Stimulated activated naive CD4-positive, alpha-beta T cell (primary cell): ENCODE data around the gene SECISBP2.

Experiments
- DNase-seq, 6 experiments: peaks; one replicate each; lab custom pipeline; 2025; lab: John Stamatoyannopoulos, UW

The SECISBP2 gene

GRCh38 chr9:89347651-89348050 lies 29.4 kb downstream of the SECISBP2 start:
- DNase-seq, result no peak

GRCh38 chr9:89349607-89350006 lies 31.3 kb downstream of the SECISBP2 start:
- DNase-seq, result no peak

DNA sequence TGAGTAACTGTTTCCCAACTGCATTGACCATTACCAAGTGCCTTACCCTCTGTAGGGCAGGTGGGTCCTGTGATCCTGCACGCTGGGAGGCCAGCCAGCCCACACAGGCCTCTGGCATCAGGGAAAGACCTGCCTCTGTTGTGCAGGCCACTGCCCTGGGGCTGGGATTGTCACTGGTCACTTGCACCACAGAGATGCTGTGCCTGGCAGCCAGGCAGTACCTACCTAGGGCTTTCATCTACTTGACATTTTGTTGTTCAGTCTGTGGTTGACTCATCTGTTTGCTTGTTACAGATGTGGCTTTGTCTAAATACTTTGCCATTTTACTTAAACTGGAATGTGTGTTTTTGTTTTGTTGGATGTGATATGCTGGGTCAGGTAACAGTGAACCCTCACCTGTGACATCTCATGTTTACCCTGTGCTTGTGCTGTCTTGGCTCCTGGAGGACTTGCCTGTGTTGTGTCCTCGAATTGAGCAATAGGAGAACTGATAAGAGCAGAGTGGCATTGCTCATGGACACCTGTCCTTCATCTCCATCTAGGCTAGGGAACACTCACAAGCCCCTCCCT lies 32.8 kb downstream of the SECISBP2 start:
- DNase-seq, result no peak

- DNase-seq, result no peak
Observed at GRCh38 chr9:89351584-89352300, 33.4 kb downstream of the SECISBP2 start.

DNA sequence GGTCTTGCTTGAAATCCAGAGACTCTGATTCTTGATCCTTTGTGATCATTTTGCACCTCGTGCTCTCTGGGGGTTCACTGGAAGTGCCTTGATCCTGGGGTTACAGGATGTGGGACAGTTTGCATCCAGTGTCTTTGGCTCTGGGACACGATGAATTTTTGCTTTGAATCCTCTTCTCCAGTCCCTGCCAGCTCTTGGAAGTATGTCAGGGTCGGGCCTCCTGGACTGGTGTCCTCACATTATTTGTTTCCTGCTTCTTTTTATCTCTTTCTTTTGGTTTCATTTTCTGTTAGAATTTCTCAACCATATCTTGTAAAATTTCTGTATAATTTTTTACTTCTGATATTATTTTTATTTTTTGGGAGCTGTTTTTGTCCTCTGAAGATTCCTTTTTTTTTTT lies 34.2 kb downstream of the SECISBP2 start:
- no peak for DNase-seq

- no peak for DNase-seq
Observed at GRCh38 chr9:89352874-89353649, 34.8 kb downstream of the SECISBP2 start.

DNA sequence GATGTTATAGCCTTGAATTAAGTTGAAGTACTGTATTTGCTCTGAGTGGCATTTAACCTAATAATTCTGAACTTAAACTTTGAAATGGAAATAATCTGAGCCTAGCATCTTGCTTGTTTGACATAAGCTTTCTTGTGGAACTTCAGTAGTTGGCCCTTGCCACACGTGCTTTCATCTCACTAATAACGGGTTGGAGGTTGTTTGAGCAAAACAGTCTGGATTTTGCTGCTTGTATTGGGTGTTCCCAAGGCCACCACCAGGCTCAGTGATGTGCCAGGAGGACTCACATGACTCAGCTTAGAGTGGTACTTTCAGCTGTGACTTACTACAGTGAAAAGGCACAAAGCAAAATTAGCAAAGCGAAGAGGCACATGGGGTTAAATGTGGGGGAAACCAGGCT lies 35.7 kb downstream of the SECISBP2 start:
- no peak for DNase-seq

GRCh38 chr9:89354471-89354870 lies 36.2 kb downstream of the SECISBP2 start:
- no peak for DNase-seq

GRCh38 chr9:89356782-89357181 lies 38.5 kb downstream of the SECISBP2 start:
- no peak for DNase-seq

GRCh38 chr9:89357331-89358197 lies 39.3 kb downstream of the SECISBP2 start:
- DNase-seq, result no peak

- no peak for DNase-seq
Observed at GRCh38 chr9:89358376-89358916, 40.1 kb downstream of the SECISBP2 start.

- no peak for DNase-seq
Observed at GRCh38 chr9:89358985-89359384, 40.7 kb downstream of the SECISBP2 start.

DNA sequence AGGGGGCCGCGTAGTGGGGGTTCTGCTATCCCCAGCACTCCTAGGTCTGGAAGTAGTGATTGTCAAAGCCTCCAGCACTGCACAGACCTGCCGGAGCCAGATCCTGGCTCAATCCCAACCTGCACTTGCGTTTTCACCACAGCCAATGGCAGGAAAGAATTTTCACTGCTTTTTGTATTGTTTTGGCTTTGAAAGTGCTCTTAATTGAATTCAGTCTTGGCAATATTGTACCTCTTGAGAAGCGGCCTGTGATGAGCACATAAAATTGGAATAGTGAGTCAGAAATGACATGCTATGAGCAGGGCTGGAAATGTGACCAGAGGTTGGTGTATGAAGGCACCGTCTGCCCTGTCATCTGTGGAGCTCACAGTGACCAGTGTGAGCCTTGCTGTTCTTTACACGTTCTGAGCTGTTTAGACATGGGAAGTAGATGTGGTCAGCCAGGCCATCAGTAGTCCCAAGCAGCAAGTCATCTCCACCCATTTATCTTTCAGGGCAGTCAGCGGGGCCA lies 41.5 kb downstream of the SECISBP2 start:
- DNase-seq, result no peak

- no peak for DNase-seq
Observed at GRCh38 chr9:89360465-89360864, 42.2 kb downstream of the SECISBP2 start.

GRCh38 chr9:89361031-89361430 lies 42.7 kb downstream of the SECISBP2 start:
- DNase-seq, result no peak

GRCh38 chr9:89361816-89362646 lies 43.7 kb downstream of the SECISBP2 start:
- DNase-seq, result no peak

DNA sequence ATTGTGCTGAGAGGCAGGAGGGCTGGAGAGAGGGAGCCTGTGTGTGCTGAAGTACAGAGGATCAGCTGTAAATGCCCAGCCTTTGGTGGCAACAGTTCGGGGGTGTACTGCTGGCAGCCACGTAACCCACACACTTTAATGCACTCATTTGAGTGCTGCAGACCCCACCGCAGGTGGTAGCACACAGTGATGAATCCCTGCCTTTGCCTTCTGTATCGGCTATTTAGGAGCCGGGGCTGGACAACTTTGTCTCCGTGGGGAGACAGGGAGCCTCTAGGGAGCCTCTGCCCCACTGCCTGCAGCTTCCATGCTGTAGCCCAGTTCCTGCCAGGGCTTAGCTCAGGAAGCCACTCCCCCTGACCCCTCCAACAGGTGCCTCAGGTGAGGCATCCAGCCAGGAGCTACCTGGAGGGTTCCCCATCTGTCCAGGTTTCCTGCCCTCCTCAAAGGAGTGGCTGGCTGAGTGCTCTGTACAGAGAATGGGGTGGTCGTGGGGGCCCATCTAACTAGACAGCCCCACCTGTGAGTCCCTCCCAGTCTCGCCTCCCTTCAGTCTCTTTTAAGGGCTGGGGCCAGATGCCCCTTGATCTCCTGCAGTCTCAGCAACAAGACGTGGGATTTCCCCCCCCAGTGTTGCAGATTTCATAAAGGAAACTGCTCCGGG lies 44.5 kb downstream of the SECISBP2 start:
- DNase-seq, result no peak

DNA sequence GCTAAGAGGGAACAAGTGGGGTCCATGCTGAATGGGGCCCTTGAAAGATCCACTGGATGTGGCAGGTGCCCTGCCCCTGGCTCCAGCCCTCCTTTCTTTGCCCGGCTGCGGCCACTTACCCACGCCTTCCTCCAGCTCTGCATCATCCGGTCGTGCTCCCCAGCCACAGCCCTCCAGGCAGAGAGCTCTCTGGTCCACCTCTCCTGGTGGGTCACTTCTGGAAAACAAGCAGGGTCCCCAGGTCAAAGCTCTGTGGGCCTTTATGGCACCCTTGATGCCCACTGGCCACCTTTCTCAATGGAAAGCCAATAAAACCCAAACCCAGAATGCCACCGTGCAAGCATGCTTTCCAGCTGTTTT lies 45.0 kb downstream of the SECISBP2 start:
- no peak for DNase-seq

GRCh38 chr9:89363921-89364665 lies 45.8 kb downstream of the SECISBP2 start:
- DNase-seq, result no peak
